ENCODE results near the gene PRG2. TPM values are rescaled to one million over a fixed set of nuclear protein-coding genes. Genes with fewer than 3 reads are reported as not detected.

The PRG2 gene
- total and polyA plus RNA-seq, 2 of the 4 experiments (the other 2 are of a cell fraction), result not detected

Other genes starting within 250 kb of the PRG2 start
- not detected in 2 replicates for gene LRRC55, start 208.7 kb downstream of the PRG2 start, total RNA-seq (2012; rRNA removed)
- gene LRRC55, start 208.7 kb downstream of the PRG2 start, polyA plus RNA-seq (2012; rRNA removed), result not detected in 2 replicates
- gene APLNR, start 153.4 kb downstream of the PRG2 start, total RNA-seq (2012; rRNA removed), result not detected in 2 replicates
- not detected in 2 replicates for gene APLNR, start 153.4 kb downstream of the PRG2 start, polyA plus RNA-seq (2012; rRNA removed)
- gene TNKS1BP1, start 65.7 kb downstream of the PRG2 start, total RNA-seq (2012; rRNA removed), result 28.6 and 31.7 TPM in 2 replicates
- gene TNKS1BP1, start 65.7 kb downstream of the PRG2 start, polyA plus RNA-seq (2012; rRNA removed), result 68.0 and 71.4 TPM in 2 replicates
- gene SSRP1, start 54.8 kb downstream of the PRG2 start, total RNA-seq (2012; rRNA removed), result 144 and 146 TPM in 2 replicates
- 101 and 106 TPM in 2 replicates for gene SSRP1, start 54.8 kb downstream of the PRG2 start, polyA plus RNA-seq (2012; rRNA removed)
- gene P2RX3, start 52.3 kb downstream of the PRG2 start, total RNA-seq (2012; rRNA removed), result not detected in 2 replicates
- not detected in 2 replicates for gene P2RX3, start 52.3 kb downstream of the PRG2 start, polyA plus RNA-seq (2012; rRNA removed)
- gene PRG3, start 9.5 kb downstream of the PRG2 start, total RNA-seq (2012; rRNA removed), result not detected in 2 replicates
- not detected in 2 replicates for gene PRG3, start 9.5 kb downstream of the PRG2 start, polyA plus RNA-seq (2012; rRNA removed)
- gene SLC43A3, start 36.5 kb upstream of the PRG2 start, total RNA-seq (2012; rRNA removed), result 10.6 and 12.7 TPM in 2 replicates
- gene SLC43A3, start 36.5 kb upstream of the PRG2 start, polyA plus RNA-seq (2012; rRNA removed), result 21.1 and 22.0 TPM in 2 replicates
- gene RTN4RL2, start 69.9 kb upstream of the PRG2 start, total RNA-seq (2012; rRNA removed), result not detected in 2 replicates
- 0.83 and 1.5 TPM in 2 replicates for gene RTN4RL2, start 69.9 kb upstream of the PRG2 start, polyA plus RNA-seq (2012; rRNA removed)
- 8.6 and 10.0 TPM in 2 replicates for gene SLC43A1, start 125.1 kb upstream of the PRG2 start, total RNA-seq (2012; rRNA removed)
- gene SLC43A1, start 125.1 kb upstream of the PRG2 start, polyA plus RNA-seq (2012; rRNA removed), result 15.9 and 17.0 TPM in 2 replicates
- 70.0 and 96.8 TPM in 2 replicates for gene TIMM10, start 140.1 kb upstream of the PRG2 start, total RNA-seq (2012; rRNA removed)
- gene TIMM10, start 140.1 kb upstream of the PRG2 start, polyA plus RNA-seq (2012; rRNA removed), result 135 and 148 TPM in 2 replicates
- not detected in 2 replicates for gene SMTNL1, start 146.9 kb upstream of the PRG2 start, total RNA-seq (2012; rRNA removed)
- gene SMTNL1, start 146.9 kb upstream of the PRG2 start, polyA plus RNA-seq (2012; rRNA removed), result not detected in 2 replicates
- gene UBE2L6, start 177.0 kb upstream of the PRG2 start, total RNA-seq (2012; rRNA removed), result 34.4 and 37.5 TPM in 2 replicates
- 46.7 and 51.7 TPM in 2 replicates for gene UBE2L6, start 177.0 kb upstream of the PRG2 start, polyA plus RNA-seq (2012; rRNA removed)
- gene SERPING1, start 207.0 kb upstream of the PRG2 start, total RNA-seq (2012; rRNA removed), result 2.0 and 2.2 TPM in 2 replicates
- 27.5 and 30.7 TPM in 2 replicates for gene SERPING1, start 207.0 kb upstream of the PRG2 start, polyA plus RNA-seq (2012; rRNA removed)